Left renal pelvis (tissue), 4 donors: ENCODE measurements around the gene BAHCC1. TPM values are rescaled to one million over a fixed set of nuclear protein-coding genes. Genes with fewer than 3 reads are reported as not detected.

ENCODE experiments used
- DNase-seq, 4 donors: peaks; one replicate each; pipeline ENCODE4 v3.0.0-alpha.2; 2013; ENCODE audit warnings: low read depth in 4 of 4, low spot score in 3 of 4
- polyA plus RNA-seq, 4 donors: library from polyadenylated mRNA; unstranded; fragments of 120-200 nt; gene quantifications; one replicate each; pipeline ENCODE4 v1.2.1, GENCODE V29; 2013; ENCODE audit not compliant: insufficient read length in 4 of 4

BAHCC1 gene
- polyA plus RNA-seq, 4 donors = 15.3 to 31.2 (median 17.6) TPM

GRCh38 chr17:81437191-81437651 lies 42.0 kb downstream of the BAHCC1 start:
- no peak for DNase-seq

DNA sequence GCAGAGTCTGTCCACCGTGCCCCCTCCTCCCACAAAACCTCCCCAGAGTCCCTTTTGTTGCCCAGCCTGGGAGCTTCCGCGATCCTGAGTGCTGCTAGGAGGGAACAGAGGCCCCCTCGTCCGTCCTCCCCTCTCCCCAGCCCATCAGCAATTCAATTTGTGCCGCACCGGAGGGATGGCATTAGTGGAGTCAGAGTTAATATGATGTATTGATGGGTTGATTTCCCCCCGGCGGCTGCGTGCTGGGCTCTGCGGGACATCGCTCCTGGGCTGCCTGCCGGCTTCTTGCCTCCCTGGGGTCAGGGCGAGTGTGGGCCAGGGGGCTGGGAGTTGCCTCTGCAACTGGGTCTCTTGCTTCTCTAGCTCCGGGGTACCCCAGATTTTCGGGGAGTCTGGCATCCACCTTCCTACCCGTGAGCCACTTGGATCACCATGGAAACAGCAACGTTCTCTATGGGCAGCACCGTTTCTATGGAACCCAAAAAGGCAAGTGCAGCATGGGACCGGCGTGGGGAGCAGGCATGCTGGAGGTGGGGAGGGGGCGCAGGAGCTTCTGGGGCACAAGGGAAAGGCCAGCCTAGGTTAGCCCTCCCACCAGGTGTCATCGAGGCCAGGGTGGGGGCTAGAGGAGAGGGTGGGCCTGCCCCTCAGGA lies 42.9 kb downstream of the BAHCC1 start:
- no peak for DNase-seq

DNA sequence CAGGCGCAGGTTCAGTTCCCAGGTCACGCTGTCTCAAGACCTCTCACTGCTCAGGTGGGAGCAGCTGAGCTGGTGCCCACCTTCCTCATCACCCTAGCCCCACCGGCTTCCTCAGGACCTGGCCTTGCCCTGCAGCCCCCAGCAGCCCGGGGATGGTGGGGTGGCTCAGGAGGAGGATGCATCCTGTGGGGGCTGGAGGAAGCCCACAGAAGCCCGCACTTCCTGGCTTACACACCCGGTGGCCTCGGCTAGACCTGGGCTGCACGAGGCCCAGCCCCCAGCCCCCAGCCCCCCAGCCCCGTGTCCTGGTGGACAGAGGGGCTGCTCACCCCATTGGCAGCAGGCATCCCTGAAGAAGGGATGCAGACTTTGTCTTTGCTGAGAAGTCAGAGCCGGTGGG lies 43.4 kb downstream of the BAHCC1 start:
- no peak for DNase-seq

GRCh38 chr17:81440051-81440471 lies 44.8 kb downstream of the BAHCC1 start:
- no peak for DNase-seq

DNA sequence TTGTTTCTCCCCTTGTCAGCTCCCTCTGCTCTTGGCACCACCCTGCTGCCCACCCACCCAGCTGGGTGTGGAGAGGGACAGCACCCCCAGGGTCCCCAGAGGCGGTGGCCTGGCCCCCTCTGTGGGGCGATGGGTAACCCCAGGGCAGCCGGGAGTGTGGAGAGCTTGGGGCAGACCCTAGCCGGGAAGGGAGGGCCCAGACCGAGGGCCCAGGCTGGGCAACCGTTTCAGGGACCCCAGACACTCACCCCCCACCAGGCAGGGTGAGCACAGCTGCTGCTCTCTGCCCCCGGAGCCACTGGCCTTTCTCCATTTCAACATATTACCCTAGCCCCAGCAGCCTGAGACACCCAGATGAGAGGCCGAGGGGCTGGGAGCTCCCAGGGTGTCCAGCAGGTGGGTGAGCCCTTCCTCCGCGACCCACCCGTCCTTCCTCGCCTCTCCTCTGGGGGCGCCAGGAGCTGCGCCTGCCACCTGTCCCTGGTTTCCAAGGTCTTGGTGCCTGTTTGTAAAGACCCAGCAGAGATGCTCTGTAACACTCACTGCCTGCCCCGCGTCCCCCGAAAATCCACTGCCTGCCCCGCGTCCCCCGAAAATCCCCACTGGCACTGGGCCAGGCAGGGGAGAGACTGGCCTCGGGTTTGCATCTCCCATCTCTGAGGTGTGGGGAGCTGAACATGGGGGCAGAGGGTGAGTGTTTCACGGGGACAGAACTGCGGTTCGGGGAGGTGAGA lies 45.4 kb downstream of the BAHCC1 start:
- no peak for DNase-seq

DNA sequence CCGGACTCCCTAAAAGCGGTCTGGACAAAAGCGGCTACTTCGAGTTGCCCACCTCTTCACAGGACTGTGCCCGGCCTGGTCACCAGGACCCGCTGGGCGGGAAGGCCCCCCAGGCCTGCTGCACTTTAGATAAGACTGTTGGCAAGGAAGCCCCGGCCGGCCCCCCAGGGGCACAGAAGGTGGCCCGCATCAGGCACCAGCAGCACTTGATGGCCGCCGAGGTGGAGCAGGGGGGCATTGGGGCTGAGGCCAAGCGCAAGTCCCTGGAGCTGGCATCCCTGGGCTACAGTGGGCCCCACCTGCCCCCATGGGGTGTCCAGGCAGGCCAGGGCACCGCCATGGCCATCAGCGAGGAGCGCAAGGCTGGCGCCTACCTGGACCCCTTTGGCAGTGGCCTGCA lies 47.5 kb downstream of the BAHCC1 start:
- DNase-seq = no peak

- no peak for DNase-seq
Observed at GRCh38 chr17:81443269-81443668, 48.0 kb downstream of the BAHCC1 start.

DNA sequence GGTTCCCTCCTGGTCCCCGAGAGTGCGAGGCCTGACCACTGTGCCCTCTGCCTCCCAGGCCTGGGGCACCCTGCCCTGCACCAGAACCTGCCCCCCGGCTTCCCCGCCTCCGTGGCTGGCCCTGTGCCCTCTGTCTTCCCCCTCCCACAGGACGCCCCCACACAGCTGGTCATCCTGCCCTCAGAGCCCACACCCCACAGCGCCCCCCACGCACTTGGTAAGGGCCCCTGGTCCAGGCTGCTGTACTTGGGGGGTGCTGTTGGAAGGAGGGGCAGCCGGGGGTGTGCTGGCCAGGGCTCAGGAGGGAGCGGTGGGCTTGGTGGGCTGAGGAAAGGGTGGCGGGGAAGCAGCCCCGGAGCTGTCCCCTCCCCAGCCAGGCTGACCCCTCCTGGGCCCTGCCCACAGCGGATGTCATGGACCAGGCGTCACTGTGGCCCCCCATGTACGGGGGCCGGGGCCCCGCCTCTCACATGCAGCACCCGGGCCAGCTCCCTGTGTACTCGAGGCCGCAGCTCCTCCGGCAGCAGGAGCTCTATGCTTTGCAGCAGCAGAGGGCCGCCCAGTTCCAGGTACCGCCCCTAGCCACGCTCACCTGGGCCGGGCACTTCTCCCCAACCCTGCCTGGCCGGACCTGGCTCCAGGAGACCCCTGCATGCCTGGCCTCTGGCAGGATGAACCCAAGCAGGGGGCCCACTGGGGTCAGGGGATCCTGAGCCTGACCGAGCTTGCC lies 49.5 kb downstream of the BAHCC1 start:
- DNase-seq = no peak

GRCh38 chr17:81445642-81446503 lies 50.6 kb downstream of the BAHCC1 start:
- no peak for DNase-seq

DNA sequence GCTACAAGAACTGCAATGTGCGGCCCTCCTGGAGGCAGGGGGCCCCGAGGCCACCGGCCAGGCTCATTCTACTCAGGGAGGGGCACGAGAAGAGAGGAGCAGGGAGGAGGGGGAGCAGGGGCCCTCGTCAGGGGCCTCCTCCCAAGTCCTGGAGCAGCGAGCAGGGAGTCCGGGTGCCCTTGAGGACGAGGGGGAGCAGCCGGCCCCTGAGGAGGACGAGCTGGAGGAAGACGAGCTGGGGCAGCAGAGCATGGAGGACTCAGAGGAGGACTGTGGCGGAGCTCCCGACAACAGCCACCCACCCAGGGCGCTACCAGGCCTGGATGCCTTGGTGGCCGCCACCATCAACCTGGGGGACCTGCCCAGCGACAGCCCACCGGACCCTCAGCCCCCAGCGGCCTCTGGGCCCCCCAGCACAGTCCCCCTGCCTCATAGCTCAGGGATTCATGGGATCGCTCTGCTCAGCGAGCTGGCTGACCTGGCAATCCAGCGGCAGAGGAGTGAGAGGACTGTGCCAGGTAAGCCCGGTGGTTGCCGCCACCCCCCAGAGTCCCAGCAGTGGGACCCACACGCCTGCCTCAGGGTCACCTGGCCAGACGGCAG lies 52.2 kb downstream of the BAHCC1 start:
- no peak for DNase-seq

- DNase-seq = no peak
Observed at GRCh38 chr17:81448442-81448841, 53.2 kb downstream of the BAHCC1 start.

- DNase-seq = no peak
Observed at GRCh38 chr17:81448950-81449349, 53.7 kb downstream of the BAHCC1 start.

DNA sequence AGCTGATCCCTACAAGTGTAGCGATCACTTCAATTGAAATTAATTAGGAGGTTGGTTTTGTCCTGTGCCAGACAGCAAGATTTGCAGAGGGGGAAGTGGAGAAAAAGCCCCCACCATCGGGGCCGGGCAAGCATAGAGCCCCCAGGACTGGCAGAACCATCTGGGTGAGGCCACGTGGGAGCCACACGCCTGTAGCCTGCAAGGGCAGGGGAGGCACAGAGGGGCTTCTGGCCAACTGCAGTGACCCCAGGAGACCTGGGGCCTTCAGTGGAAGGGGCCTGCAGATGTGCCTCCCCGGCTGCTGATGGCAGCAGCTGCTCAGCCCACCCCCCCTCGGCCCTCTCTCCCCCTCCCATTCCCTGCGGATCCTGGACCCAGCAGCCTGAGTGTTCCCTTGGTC lies 54.1 kb downstream of the BAHCC1 start:
- no peak for DNase-seq

- DNase-seq = no peak
Observed at GRCh38 chr17:81451823-81452222, 56.6 kb downstream of the BAHCC1 start.

DNA sequence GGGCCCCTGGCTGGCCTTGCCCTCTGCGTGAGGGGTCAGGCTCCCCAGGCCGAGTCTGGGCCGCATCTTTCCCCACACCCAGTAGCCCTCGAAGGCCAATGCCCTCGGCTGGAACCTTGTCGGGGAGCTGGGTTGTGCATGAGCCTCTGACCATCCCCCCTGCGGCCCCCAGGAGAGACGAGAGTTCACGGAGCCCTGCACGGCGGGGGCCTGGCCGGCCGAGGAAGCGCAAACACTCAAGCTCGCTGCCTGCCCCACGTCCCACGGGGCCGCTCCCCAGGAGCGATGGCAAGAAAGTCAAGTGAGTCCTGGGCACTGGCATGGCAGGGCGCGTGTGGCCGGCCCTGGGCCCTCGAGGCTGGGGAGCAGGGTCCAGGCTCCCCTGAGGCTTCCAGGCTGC lies 57.3 kb downstream of the BAHCC1 start:
- no peak for DNase-seq

DNA sequence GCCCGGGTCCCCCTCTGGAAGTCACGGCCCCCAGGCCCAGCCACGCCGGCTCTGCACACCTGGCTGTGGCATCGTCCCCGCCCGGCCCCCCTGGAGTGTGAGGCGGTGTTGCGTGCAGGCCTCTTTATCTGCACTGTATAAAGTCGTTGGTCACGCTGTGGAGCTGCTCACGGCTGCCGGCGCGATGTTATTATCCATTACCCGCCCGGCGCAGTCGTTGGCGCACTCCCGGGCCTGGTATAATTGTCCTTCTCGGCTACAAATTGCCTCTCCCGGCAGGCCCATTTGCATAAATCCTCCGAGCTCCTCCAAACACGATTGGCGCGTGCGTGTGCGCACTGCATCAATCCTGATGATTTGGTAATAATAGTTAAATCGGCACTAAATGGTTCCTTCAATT lies 57.8 kb downstream of the BAHCC1 start:
- no peak for DNase-seq

GRCh38 chr17:81453712-81454111 lies 58.5 kb downstream of the BAHCC1 start:
- DNase-seq = no peak

DNA sequence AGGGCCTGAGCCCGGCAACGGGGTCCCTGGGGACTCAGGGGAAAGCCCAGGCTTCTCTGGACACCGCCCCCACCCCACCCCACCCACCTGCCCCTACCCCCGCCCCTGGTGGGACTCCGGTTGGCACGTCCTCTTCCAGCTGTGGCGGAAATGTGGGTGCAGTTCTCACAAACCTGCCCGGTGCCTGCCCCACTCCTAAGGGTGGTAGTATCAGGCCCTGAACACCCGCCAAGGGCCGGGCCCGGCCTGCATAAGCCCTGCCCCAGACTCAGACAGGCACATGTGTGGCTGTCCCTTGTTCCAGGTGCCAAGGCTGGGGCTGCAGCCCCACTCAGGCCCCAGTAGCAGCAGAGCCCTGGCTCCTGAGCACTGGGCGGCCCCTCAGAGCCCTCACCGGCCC lies 59.2 kb downstream of the BAHCC1 start:
- no peak for DNase-seq

DNA sequence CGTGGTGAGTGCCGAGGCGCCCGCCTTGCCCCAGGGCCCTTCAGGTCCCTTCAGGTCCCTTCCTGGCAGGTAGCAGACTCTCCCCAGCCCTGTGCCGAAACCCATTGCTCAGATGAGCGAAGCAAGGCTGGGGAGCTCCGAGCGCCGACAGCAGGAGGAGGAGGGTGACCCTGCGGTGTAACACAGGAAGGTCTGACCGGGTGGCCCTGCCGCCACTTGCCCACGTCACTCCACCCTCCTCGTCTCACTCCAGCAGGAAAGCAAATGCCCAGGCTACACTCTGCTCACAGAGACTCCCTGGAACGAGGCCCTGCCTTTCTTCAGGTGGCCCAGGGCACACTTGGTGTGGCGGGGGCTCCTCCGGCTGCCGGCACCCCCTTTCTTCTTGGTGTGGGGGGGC lies 60.1 kb downstream of the BAHCC1 start:
- DNase-seq = no peak

- DNase-seq = no peak
Observed at GRCh38 chr17:81456091-81456490, 60.8 kb downstream of the BAHCC1 start.
